ENCODE results near the gene RGS2. TPM values are rescaled to one million over a fixed set of nuclear protein-coding genes. Genes with fewer than 3 reads are reported as not detected.

RGS2 gene
- total RNA-seq, 2 donors from 2014 or later = 14.1 to 14.2 TPM

DNA sequence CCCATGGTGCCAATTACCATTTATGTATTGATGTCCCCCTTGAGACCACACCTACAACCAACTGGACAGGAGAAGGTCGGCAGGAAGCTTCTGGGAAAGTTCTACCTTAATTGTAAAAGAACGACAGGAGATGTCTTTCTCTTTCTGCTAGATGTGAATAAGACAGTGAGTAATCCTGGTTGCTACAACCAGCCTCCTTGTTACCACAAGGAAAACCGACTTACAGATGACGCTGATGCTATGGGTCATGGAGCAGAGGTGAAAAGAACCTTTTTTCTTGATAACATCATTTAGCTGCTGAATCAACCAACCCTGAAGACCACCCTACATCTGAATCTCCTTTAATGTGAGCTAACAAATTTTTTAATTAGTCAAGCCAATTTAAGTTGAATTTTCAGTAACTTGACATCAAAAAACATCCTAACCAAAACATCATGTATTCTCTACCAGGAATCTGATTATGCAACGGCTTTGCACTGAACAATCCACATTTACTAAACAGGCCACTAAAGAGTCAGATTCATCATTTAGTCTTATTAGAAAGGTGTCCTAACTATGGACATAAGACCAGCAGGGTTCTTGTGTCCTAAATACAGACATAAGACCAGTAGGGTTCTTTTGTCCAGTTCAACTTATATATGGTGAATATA lies 23.0 kb downstream of the RGS2 start:
- Mint-ChIP-seq H3K27me3 (ENCODE audit: insufficient read depth) (no peaks in the 10 kb centered on the region), H3K27ac (no peak overlapping the region), H3K9me3 (peaks cover 3% of the 10 kb centered on the region), H3K36me3 (ENCODE audit: low read depth) (no peaks in the 10 kb centered on the region), H3K4me1 (peaks cover under 1% of the 10 kb centered on the region), H3K4me3 (no peak overlapping the region)
- Histone ChIP-seq H3K9ac (ENCODE audit: extremely low read depth, low read length, poor library complexity, severe bottlenecking) (no peak overlapping the region), H3K27me3 (ENCODE audit: control insufficient read depth, insufficient read depth, low read length, poor library complexity, severe bottlenecking) (no peaks in the 10 kb centered on the region), H3K27ac (ENCODE audit: low read depth, low read length) (no peak overlapping the region), H3K36me3 (ENCODE audit: control insufficient read depth, insufficient read depth, low read length) (no peaks in the 10 kb centered on the region), H3K4me1 (ENCODE audit: control insufficient read depth, insufficient read depth, low read length) (no peaks in the 10 kb centered on the region), H3K9me3 (ENCODE audit: control insufficient read depth, low read length) (no peaks in the 10 kb centered on the region), H3K4me3 (ENCODE audit: low read length) (no peak overlapping the region)
- no peak for TF ChIP-seq CTCF (conservative IDR thresholded peaks at IDR 0.05)
- WGBS, 2 experiments (ENCODE audit: insufficient coverage in 1 of 2, insufficient read length in 1 of 2) = 81 to 100% methylated on average over 1 to 5 of the region's 5 CpGs
- DNase-seq = no peak

- Mint-ChIP-seq H3K4me3 (no peak overlapping the region), H3K36me3 (ENCODE audit: low read depth) (no peaks in the 10 kb centered on the region), H3K9me3 (peaks cover 3% of the 10 kb centered on the region), H3K27me3 (ENCODE audit: insufficient read depth) (no peaks in the 10 kb centered on the region), H3K4me1 (no peaks in the 10 kb centered on the region), H3K27ac (no peak overlapping the region)
- H3K9ac ChIP-seq (ENCODE audit: extremely low read depth, low read length, poor library complexity, severe bottlenecking) = no peak overlapping the region
- no peak for DNase-seq
- H3K9me3 ChIP-seq (ENCODE audit: control insufficient read depth, low read length) = no peaks in the 10 kb centered on the region
- H3K27ac ChIP-seq (ENCODE audit: low read depth, low read length) = no peak overlapping the region
- H3K4me1 ChIP-seq (ENCODE audit: control insufficient read depth, insufficient read depth, low read length) = no peaks in the 10 kb centered on the region
- no peaks in the 10 kb centered on the region for H3K27me3 ChIP-seq (ENCODE audit: control insufficient read depth, insufficient read depth, low read length, poor library complexity, severe bottlenecking)
- TF ChIP-seq CTCF (conservative IDR thresholded peaks at IDR 0.05) = no peak
- H3K4me3 ChIP-seq (ENCODE audit: low read length) = no peak overlapping the region
- H3K36me3 ChIP-seq (ENCODE audit: control insufficient read depth, insufficient read depth, low read length) = no peaks in the 10 kb centered on the region
Measured at GRCh38 chr1:192832492-192832891, 23.7 kb downstream of the RGS2 start.

GRCh38 chr1:192835116-192835515 lies 26.3 kb downstream of the RGS2 start:
- H3K9me3 Mint-ChIP-seq = peaks cover under 1% of the 10 kb centered on the region
- no peaks in the 10 kb centered on the region for H3K9me3 ChIP-seq (ENCODE audit: control insufficient read depth, low read length)
- H3K27ac ChIP-seq (ENCODE audit: low read depth, low read length) = no peak overlapping the region
- H3K4me3 ChIP-seq (ENCODE audit: low read length) = no peak overlapping the region
- H3K36me3 Mint-ChIP-seq (ENCODE audit: low read depth) = no peaks in the 10 kb centered on the region
- no peak overlapping the region for H3K9ac ChIP-seq (ENCODE audit: extremely low read depth, low read length, poor library complexity, severe bottlenecking)
- H3K27me3 ChIP-seq (ENCODE audit: control insufficient read depth, insufficient read depth, low read length, poor library complexity, severe bottlenecking) = no peaks in the 10 kb centered on the region
- no peaks in the 10 kb centered on the region for H3K4me1 ChIP-seq (ENCODE audit: control insufficient read depth, insufficient read depth, low read length)
- TF ChIP-seq CTCF (conservative IDR thresholded peaks at IDR 0.05) = no peak
- no peak for DNase-seq
- no peak overlapping the region for H3K27ac Mint-ChIP-seq
- H3K27me3 Mint-ChIP-seq (ENCODE audit: insufficient read depth) = no peaks in the 10 kb centered on the region
- H3K4me1 Mint-ChIP-seq = peaks cover 10% of the 10 kb centered on the region
- no peaks in the 10 kb centered on the region for H3K36me3 ChIP-seq (ENCODE audit: control insufficient read depth, insufficient read depth, low read length)
- 80% methylated on average over 3 of the region's 3 CpGs; no CpG with 5 or more reads in 1 of the 2 experiments for WGBS, 2 experiments (ENCODE audit: insufficient coverage in 1 of 2, insufficient read length in 1 of 2)
- no peak overlapping the region for H3K4me3 Mint-ChIP-seq

All from endodermal cell (in vitro differentiated cells).